HFFc6 (cell line): Measurements from ENCODE around the gene COL17A1. TPM values are rescaled to one million over a fixed set of nuclear protein-coding genes. Genes with fewer than 3 reads are reported as not detected.

ENCODE experiments used
- DNase-seq: peaks from one replicate; pipeline ENCODE4 v3.0.0-alpha.2; 2018
- H3K27ac Mint-ChIP-seq: 2 replicates; pipeline ENCODE4 v1.8.0; 2020; ENCODE audit warnings: mild to moderate bottlenecking, mixed read lengths
- H3K27me3 Mint-ChIP-seq: 2 replicates; pipeline ENCODE4 v1.8.0; 2021; ENCODE audit warnings: mild to moderate bottlenecking, moderate library complexity, mixed read lengths; ENCODE audit not compliant: insufficient read depth
- H3K36me3 Mint-ChIP-seq: 2 replicates; pipeline ENCODE4 v1.8.0; 2021; ENCODE audit warnings: low read depth, mixed read lengths
- H3K4me1 Mint-ChIP-seq: 2 replicates; pipeline ENCODE4 v1.8.0; 2020; ENCODE audit warnings: low read depth, mixed read lengths
- H3K4me3 Mint-ChIP-seq: 2 replicates; pipeline ENCODE4 v1.8.0; 2020; ENCODE audit warnings: mild to moderate bottlenecking, moderate library complexity, mixed read lengths
- H3K9me3 Mint-ChIP-seq: 2 replicates; pipeline ENCODE4 v1.8.0; 2020; ENCODE audit warnings: mild to moderate bottlenecking, mixed read lengths
- CTCF ChIP-seq: fragments of 200-600 bp; sonication (generic); IDR thresholded peaks from 2 replicates; pipeline ENCODE4 v1.5.0; 2021; ENCODE audit warnings: antibody characterized with exemption, mild to moderate bottlenecking
- total RNA-seq, 6 experiments: library from RNA; stranded (reverse); fragmentation: NEBNext Ultra II Directional; extraction: Animal tissue kit (Norgen Biotek cat#: 25700); gene quantifications; 2 replicates in 1 of 6; 3 replicates in 5 of 6; pipeline ENCODE4 v1.2.3, GENCODE V29; 2021

COL17A1 gene
- total RNA-seq, 6 experiments from 2014 or later = 0.23 to 1.5 (median 0.66) TPM

- no peak overlapping the region for H3K27ac Mint-ChIP-seq
These were observed 8.9 kb downstream of the COL17A1 start for GRCh38 chr10:104076743-104077160.

GRCh38 chr10:104074505-104074904 is 11.2 kb downstream of the COL17A1 start:
- no peak overlapping the region for H3K27ac Mint-ChIP-seq
- no peak for DNase-seq
- no peak for TF ChIP-seq CTCF

More at GRCh38 chr10:104076743-104077160, 8.9 kb downstream of the COL17A1 start:
- Mint-ChIP-seq H3K9me3 (no peaks in the 10 kb centered on the region), H3K4me1 (no peaks in the 10 kb centered on the region), H3K36me3 (no peaks in the 10 kb centered on the region), H3K4me3 (no peak overlapping the region), H3K27me3 (peaks cover 5% of the 10 kb centered on the region)
- no peak for DNase-seq
- no peak for TF ChIP-seq CTCF

GRCh38 chr10:104072786-104073185 is 12.9 kb downstream of the COL17A1 start:
- no peaks in the 10 kb centered on the region for H3K4me1 Mint-ChIP-seq
- H3K9me3 Mint-ChIP-seq = no peaks in the 10 kb centered on the region
- H3K36me3 Mint-ChIP-seq = 0 out of 2 replicates have a peak, but pooled peaks cover 4% of the 10 kb centered on the region
- no peak overlapping the region for H3K4me3 Mint-ChIP-seq
- DNase-seq = no peak
- H3K27ac Mint-ChIP-seq = no peak overlapping the region
- peaks cover 10% of the 10 kb centered on the region for H3K27me3 Mint-ChIP-seq
- no peak for TF ChIP-seq CTCF

More at GRCh38 chr10:104074505-104074904, 11.2 kb downstream of the COL17A1 start:
- H3K4me3 Mint-ChIP-seq = no peak overlapping the region
- peaks cover 9% of the 10 kb centered on the region for H3K27me3 Mint-ChIP-seq
- 0 out of 2 replicates have a peak, but pooled peaks cover 4% of the 10 kb centered on the region for H3K36me3 Mint-ChIP-seq
- H3K4me1 Mint-ChIP-seq = no peaks in the 10 kb centered on the region
- no peaks in the 10 kb centered on the region for H3K9me3 Mint-ChIP-seq

- DNase-seq = no peak
- peaks cover 15% of the 10 kb centered on the region for H3K27me3 Mint-ChIP-seq
- 0 out of 2 replicates have a peak, but pooled peaks cover 4% of the 10 kb centered on the region for H3K36me3 Mint-ChIP-seq
- no peaks in the 10 kb centered on the region for H3K9me3 Mint-ChIP-seq
- no peak overlapping the region for H3K4me3 Mint-ChIP-seq
- H3K27ac Mint-ChIP-seq = no peak overlapping the region
- no peaks in the 10 kb centered on the region for H3K4me1 Mint-ChIP-seq
- no peak for TF ChIP-seq CTCF
These were observed 16.1 kb downstream of the COL17A1 start for GRCh38 chr10:104069613-104070012.

- Mint-ChIP-seq H3K27me3 (peaks cover 23% of the 10 kb centered on the region), H3K36me3 (0 out of 2 replicates have a peak, but pooled peaks cover 4% of the 10 kb centered on the region), H3K4me1 (no peaks in the 10 kb centered on the region), H3K4me3 (no peak overlapping the region), H3K27ac (no peak overlapping the region), H3K9me3 (no peaks in the 10 kb centered on the region)
- TF ChIP-seq CTCF = no peak
- no peak for DNase-seq
These were observed 18.2 kb downstream of the COL17A1 start for GRCh38 chr10:104067525-104067924.

GRCh38 chr10:104066945-104067344 is 18.7 kb downstream of the COL17A1 start:
- Mint-ChIP-seq H3K27me3 (peaks cover 22% of the 10 kb centered on the region), H3K4me3 (no peak overlapping the region), H3K36me3 (0 out of 2 replicates have a peak, but pooled peaks cover 4% of the 10 kb centered on the region), H3K27ac (no peak overlapping the region), H3K4me1 (no peaks in the 10 kb centered on the region), H3K9me3 (no peaks in the 10 kb centered on the region)
- DNase-seq = no peak
- TF ChIP-seq CTCF = no peak
